GM12801 (cell line): ENCODE data around the gene VIPR2.

Experiments
- CTCF ChIP-seq: IDR thresholded peaks from one replicate; pipeline ENCODE4 v1.5.1; 2011; ENCODE audit warnings: control low read depth; ENCODE audit not compliant: insufficient read length; ENCODE audit errors: extremely low read depth

VIPR2 gene

GRCh38 chr7:159159731-159160130 is 15.1 kb upstream of the VIPR2 start:
- TF ChIP-seq CTCF, result no peak

DNA sequence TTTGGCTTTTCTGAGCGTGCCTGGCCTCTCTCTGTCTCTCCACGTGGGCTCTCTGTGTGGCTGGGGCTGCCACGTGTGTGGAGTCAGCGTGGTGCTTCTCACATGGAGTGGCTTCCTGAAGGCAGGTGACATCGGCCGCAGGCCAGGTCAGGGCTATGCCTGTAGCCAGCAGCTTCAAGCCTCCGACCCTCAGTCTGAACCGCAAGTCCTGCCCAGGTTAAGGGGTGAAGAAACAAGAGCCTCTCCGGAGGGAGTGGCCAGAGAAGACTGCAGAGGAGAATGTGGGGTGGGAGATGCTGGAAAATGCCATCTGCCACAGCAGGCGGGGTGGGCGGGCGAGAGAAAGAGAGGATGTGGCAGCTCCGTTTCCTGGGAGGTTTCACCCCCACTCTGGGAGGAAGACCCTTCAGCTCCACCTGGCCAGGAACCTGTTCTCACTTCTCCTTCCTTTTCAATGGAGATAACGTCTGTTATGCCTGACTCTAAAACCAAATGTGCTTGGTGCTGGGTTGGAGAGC is 14.3 kb upstream of the VIPR2 start:
- TF ChIP-seq CTCF, result no peak

DNA sequence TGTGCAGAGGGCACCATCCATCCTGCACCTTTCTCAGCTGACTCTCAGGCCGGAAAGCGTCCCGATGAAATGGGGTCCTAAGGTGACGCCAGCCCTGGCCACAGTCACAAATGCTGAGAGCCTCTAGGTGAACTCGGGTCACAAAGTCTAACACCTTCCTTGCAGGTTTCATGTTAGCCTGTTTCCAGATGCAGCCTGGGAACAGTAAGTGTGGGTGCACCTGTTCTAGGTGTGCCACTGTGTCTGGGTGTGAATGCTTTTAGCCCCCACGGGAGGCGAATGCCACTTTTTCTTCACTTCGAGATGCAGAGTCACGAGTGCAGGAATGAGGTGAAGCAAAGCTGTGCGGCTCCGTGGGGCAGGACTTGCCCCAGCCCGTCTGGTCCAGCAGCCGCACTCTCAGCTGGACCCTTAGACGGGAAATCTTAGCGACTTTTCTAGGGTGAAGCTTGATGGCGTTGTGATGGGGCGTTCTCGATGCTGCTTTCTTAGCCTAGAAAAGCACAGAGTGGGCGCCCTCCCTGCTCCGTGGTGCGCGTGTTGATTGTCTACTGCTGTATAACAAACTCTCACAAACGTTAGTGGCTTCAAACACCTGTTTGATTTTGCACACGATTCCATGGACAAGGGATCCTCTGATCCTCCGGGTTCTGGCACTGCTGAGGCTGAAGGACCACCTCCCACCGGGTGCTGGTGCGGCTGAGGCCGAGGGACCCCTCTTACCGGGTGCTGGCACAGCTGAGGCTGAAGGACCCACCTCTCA is 13.6 kb upstream of the VIPR2 start:
- TF ChIP-seq CTCF, result no peak

GRCh38 chr7:159157714-159158113 is 13.0 kb upstream of the VIPR2 start:
- no peak for TF ChIP-seq CTCF

DNA sequence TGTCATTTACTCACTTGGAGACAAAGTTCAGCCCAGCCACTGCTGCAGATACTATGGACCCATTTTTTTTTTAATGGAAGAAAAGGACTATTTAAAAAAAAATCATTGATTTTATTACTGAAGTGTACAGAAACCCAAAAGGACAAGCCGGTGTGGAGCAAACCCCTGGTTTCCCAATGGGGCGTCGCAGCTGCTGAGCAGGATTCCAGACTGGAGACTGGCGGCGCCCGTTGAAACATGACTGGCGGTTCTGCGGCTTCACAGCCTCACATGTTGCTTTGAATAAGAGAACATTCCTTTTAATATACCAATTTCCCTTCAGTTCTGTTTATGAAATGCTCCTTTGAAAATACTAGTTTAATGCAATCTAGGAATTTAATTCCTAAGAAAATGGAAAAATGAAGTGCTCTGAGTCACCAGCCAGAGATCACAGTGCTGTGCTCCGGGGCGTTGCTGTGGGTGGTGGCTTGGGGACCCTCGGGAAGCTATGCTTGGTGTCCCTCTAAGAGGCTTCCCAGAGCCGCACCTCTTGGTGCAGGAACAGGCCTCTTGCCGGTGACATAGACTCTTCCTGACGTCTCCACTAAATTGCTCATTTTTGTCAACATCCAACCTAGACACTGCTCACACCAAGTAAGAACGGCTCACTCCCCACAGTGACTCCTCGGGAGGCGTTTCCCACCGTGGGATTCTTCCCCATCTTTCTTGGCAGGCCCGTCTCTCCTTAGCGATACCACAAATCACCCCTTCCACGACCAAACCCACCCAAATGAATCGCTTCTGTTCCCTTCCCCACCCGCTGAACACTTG is 12.0 kb upstream of the VIPR2 start:
- no peak for TF ChIP-seq CTCF

- no peak for TF ChIP-seq CTCF
Observed at GRCh38 chr7:159155410-159155809, 10.7 kb upstream of the VIPR2 start.

DNA sequence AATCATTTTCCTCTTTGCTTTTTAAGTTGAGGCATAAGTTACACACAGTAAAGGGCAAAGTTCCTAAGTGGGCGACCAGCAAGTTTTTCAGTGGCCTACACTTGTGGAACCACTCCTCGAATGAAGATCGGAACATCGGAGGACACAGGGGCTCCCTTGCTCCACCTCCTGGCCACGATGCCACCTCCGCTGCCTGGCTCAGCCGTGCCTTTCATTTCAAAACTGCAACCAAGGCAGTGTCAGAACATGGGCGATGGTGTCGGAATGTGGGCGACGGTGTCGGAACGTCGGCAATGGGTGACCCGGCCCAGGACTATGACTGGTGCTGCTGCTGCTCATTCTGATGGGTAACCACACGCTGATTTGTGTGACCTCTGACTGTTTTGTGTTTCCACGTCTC is 9.6 kb upstream of the VIPR2 start:
- TF ChIP-seq CTCF, result no peak
